HuH-7 (cell line): Measurements from ENCODE around the gene LONRF3.

ENCODE experiments used
- DNase-seq: peaks from one replicate; pipeline ENCODE4 v3.0.0; 2011; ENCODE audit warnings: low spot score

The LONRF3 gene

GRCh38 chrX:119036107-119037029 is 62.0 kb downstream of the LONRF3 start:
- no peak for DNase-seq

DNA sequence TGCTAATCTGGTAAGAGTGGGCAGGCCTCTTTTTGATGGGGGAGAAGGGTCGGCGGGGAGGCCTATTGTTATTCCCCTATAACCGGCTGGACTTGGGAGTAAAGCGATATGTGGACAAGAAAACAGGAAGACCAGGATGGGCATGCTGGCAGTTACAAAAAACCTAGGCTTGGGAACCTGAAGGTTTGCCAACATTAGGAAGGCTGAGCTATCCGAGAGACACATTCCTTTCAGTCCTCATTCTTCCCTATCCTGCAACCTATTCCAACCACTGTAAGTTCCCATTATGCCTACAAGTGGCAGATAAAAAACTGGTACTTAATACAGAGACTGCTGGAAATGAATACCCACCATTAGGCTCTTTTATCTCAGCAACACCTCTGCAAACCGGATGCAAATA is 66.0 kb downstream of the LONRF3 start:
- no peak for DNase-seq

- peak; percentile 63 for DNase-seq
Measured at GRCh38 chrX:119041175-119041574, 66.8 kb downstream of the LONRF3 start.

DNA sequence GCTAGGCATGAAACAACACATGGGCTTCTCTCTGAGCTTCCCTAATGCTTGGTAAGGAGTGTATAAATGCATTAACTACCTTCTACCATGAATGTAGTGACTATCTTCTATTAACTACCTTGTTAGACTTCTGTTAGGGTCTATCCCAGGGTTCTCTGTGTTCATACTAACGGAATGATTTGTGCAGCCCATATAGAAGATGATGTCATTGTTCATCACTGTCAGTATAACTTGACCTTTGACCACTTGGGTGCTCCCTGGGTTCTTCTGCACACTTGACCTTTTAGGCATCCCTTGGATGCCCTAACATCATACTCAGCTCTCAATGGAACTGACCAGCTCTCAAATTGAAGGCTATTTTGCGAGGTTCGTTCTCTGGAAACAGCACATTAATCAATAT is 67.6 kb downstream of the LONRF3 start:
- DNase-seq = no peak

- DNase-seq = no peak
Measured at GRCh38 chrX:119042996-119043395, 68.6 kb downstream of the LONRF3 start.

GRCh38 chrX:119045884-119046283 is 71.5 kb downstream of the LONRF3 start:
- no peak for DNase-seq

GRCh38 chrX:119055687-119056086 is 81.3 kb downstream of the LONRF3 start:
- no peak for DNase-seq

- no peak for DNase-seq
Measured at GRCh38 chrX:119062750-119063374, 88.4 kb downstream of the LONRF3 start.

GRCh38 chrX:119063428-119063827 is 89.0 kb downstream of the LONRF3 start:
- no peak for DNase-seq

DNA sequence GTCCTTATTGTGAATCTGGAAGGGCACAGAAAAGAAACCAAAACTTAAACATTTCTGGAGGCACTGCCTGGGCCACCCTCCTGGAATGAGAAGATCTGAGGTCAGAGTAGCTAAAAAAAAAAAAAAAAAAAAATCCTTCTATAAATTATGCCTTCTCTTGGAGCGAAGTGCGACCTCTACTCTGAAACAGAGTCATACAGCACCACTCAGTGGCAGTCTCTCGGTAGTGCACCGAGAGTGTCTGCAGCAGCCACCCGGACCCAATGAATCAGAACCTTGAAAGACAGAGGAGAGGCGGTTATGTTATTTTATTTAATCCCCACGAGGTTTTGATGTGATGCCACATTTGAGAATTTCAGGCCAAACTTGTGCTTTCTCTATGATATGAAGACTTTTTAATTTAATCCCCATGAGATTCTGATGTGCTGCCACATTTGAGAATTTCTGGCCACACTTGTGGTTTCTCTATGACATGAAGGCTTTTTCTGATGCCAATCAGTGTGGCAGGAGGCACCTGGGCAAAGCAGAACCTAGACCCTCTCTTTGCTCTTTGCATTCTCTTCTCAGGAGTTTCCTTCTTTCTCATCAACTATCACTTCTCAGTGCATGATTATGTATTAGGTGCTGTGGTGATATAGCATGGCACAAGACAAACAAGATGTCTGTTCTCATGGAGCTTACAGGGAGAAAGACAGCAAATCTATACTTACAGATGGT is 92.8 kb downstream of the LONRF3 start:
- peak; percentile 45 for DNase-seq
